Liver (tissue), 9 donors: ENCODE results near the gene MIPEP. TPM values are rescaled to one million over a fixed set of nuclear protein-coding genes. Genes with fewer than 3 reads are reported as not detected.

Experiments used
- DNase-seq: peaks from one replicate; pipeline ENCODE4 v3.0.0-alpha.2; 2017; ENCODE audit warnings: low spot score
- H3K27ac ChIP-seq, 2 donors: one replicate each; pipeline ENCODE4 v1.7.0; 2013; ENCODE audit warnings: inconsistent platforms in 2 of 2, low read length in 2 of 2, control low read depth in 1 of 2, low read depth in 1 of 2, mild to moderate bottlenecking in 1 of 2
- H3K27me3 ChIP-seq, 4 donors: one replicate each; pipeline versions ENCODE4 v1.6.1 to v1.7.0; 2013; ENCODE audit warnings: low read length in 3 of 4, inconsistent platforms in 1 of 4, mild to moderate bottlenecking in 1 of 4, moderate library complexity in 1 of 4; ENCODE audit not compliant: control insufficient read depth in 4 of 4, insufficient read depth in 4 of 4
- H3K36me3 ChIP-seq, 4 donors: one replicate each; pipeline versions ENCODE4 v1.6.1 to v1.7.0; 2013; ENCODE audit warnings: low read length in 3 of 4, mild to moderate bottlenecking in 3 of 4, low read depth in 1 of 4, moderate library complexity in 1 of 4; ENCODE audit not compliant: control insufficient read depth in 4 of 4, insufficient read depth in 3 of 4
- H3K4me1 ChIP-seq, 4 donors: one replicate each; pipeline versions ENCODE4 v1.6.1 to v1.7.0; 2013; ENCODE audit warnings: low read length in 3 of 4, mild to moderate bottlenecking in 3 of 4, moderate library complexity in 1 of 4; ENCODE audit not compliant: control insufficient read depth in 4 of 4, insufficient read depth in 4 of 4
- H3K4me3 ChIP-seq, 3 donors: one replicate each; pipeline versions ENCODE4 v1.6.1 to v1.7.0; 2013; ENCODE audit warnings: low read length in 3 of 3, control low read depth in 1 of 3, low read depth in 1 of 3, mild to moderate bottlenecking in 1 of 3
- H3K9ac ChIP-seq, 2 donors: one replicate each; pipeline ENCODE4 v1.7.0; 2013; ENCODE audit warnings: low read length in 2 of 2, mild to moderate bottlenecking in 2 of 2, moderate library complexity in 2 of 2, control low read depth in 1 of 2, low read depth in 1 of 2
- H3K9me3 ChIP-seq, 4 donors: one replicate each; pipeline versions ENCODE4 v1.6.1 to v1.7.0; 2013; ENCODE audit warnings: low read length in 3 of 4; ENCODE audit not compliant: control insufficient read depth in 4 of 4
- EGR1 ChIP-seq, 2 donors: IDR thresholded peaks; 2 replicates each; pipeline ENCODE4 v1.6.1; 2016 to 2018; ENCODE audit warnings: antibody characterized with exemption in 2 of 2, low read depth in 2 of 2
- FOXA1 ChIP-seq: IDR thresholded peaks from 2 replicates; pipeline ENCODE4 v1.6.1; 2016; ENCODE audit warnings: antibody characterized with exemption
- FOXA2 ChIP-seq: IDR thresholded peaks from 2 replicates; pipeline ENCODE4 v1.6.1; 2016; ENCODE audit warnings: antibody characterized with exemption
- GABPA ChIP-seq, 2 donors: IDR thresholded peaks in 1 of 2; conservative IDR thresholded peaks in 1 of 2; 2 replicates each; pipeline ENCODE4 v1.6.1; 2016; ENCODE audit warnings: antibody characterized with exemption in 2 of 2, mild to moderate bottlenecking in 1 of 2, moderate library complexity in 1 of 2
- HNF4A ChIP-seq, 2 donors: conservative IDR thresholded peaks; 2 replicates each; pipeline ENCODE4 v1.6.1; 2016; ENCODE audit warnings: antibody characterized with exemption in 2 of 2, mild to moderate bottlenecking in 2 of 2
- HNF4G ChIP-seq: IDR thresholded peaks from 2 replicates; pipeline ENCODE4 v1.6.1; 2016; ENCODE audit warnings: antibody characterized with exemption
- JUND ChIP-seq, 2 donors: IDR thresholded peaks; 2 replicates each; pipeline ENCODE4 v1.6.1; 2016; ENCODE audit warnings: antibody characterized with exemption in 2 of 2
- NR2F2 ChIP-seq: IDR thresholded peaks from 2 replicates; pipeline ENCODE4 v1.6.1; 2016; ENCODE audit warnings: antibody characterized with exemption
- RAD21 ChIP-seq, 2 donors: IDR thresholded peaks; 2 replicates each; pipeline ENCODE4 v1.6.1; 2016; ENCODE audit warnings: antibody characterized with exemption in 2 of 2, mild to moderate bottlenecking in 2 of 2
- RXRA ChIP-seq, 2 donors: IDR thresholded peaks; 2 replicates each; pipeline ENCODE4 v1.6.1; 2017 to 2018; ENCODE audit warnings: antibody characterized with exemption in 2 of 2, mild to moderate bottlenecking in 1 of 2
- SP1 ChIP-seq: IDR thresholded peaks from 2 replicates; pipeline ENCODE4 v1.6.1; 2018; ENCODE audit warnings: antibody characterized with exemption, mild to moderate bottlenecking
- TAF1 ChIP-seq: conservative IDR thresholded peaks from 2 replicates; pipeline ENCODE4 v1.6.1; 2016; ENCODE audit warnings: antibody characterized with exemption, mild to moderate bottlenecking
- YY1 ChIP-seq: IDR thresholded peaks from 2 replicates; pipeline ENCODE4 v1.6.1; 2016; ENCODE audit warnings: antibody characterized with exemption, mild to moderate bottlenecking
- WGBS: extraction: QIAGEN DNeasy Blood & Tissue Kit; methylation state at CpG from one replicate; pipeline ENCODE4 v1.1.7; 2013; 5-methylcytosine and 5-hydroxymethylcytosine counted together
- polyA plus RNA-seq, 2 donors: library from polyadenylated mRNA; stranded (reverse) in 1 of 2; unstranded in 1 of 2; fragments of 200-250 nt in 1 of 2; fragments of >200 nt in 1 of 2; fragmentation: Nextera tagmentation in 1 of 2; extraction: Ambion mirVana in 1 of 2; gene quantifications; one replicate each; pipeline versions ENCODE4 v1.2.1 to v1.2.3, GENCODE V29; 2013 to 2015
- total RNA-seq, 2 donors: library from RNA; depleted of rRNA; stranded (reverse); fragments of >200 nt; gene quantifications; one replicate each; pipeline ENCODE4 v1.2.3, GENCODE V29; 2014
- TF ChIP-seq, protein P1 (sequence below): IDR thresholded peaks from 2 replicates; pipeline ENCODE4 v1.6.1; 2016; ENCODE audit warnings: antibody characterized with exemption
- TF ChIP-seq, protein P2 (sequence below): IDR thresholded peaks from 2 replicates; pipeline ENCODE4 v1.6.1; 2016; ENCODE audit warnings: antibody characterized with exemption, mild to moderate bottlenecking
- TF ChIP-seq, protein P3 (sequence below): IDR thresholded peaks from 2 replicates; pipeline ENCODE4 v1.6.1; 2016; ENCODE audit warnings: antibody characterized with exemption
- TF ChIP-seq, protein P4 (sequence below): IDR thresholded peaks from 2 replicates; pipeline ENCODE4 v1.6.1; 2016; ENCODE audit warnings: antibody characterized with exemption
- TF ChIP-seq, protein P5 (sequence below): fragments of 150-350 bp; IDR thresholded peaks from 2 replicates; pipeline ENCODE4 v1.5.1; 2017; ENCODE audit warnings: improper control_type of control experiment, low read depth, low read length; ENCODE audit not compliant: missing input control
- donor health status: healthy.
- donor health status: healthy.
- donor health status: healthy.
- donor health status: healthy.
- donor health status: healthy.

Gene MIPEP
- total and polyA plus RNA-seq, 4 donors, result 7.4 to 11.7 (median 10.2) TPM

DNA sequence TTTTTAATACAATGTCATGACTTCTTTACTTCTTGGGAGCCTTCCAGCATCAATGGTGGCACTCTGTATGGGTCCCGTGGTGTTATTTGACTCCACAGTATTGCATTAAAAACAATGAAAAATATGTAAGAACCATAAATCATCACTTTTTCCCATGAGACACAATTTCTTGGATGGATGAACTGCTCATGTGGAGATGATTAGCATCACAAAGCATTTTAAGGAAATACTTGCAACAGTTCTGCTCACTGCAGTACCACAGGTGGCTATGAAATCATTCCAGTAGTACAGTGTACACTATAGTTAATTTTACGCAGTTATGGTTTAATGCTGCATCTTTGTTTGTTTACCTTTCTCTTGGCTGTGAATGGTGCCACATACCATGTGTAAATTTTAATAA, 45.3 kb upstream of the MIPEP start:
- no peak for TF ChIP-seq NR2F2
- TF ChIP-seq SP1, result no peak
- no peak for TF ChIP-seq GABPA (IDR thresholded peaks at IDR 0.05 in 1 of 2, conservative IDR thresholded peaks at IDR 0.05 in 1 of 2)
- TF ChIP-seq, protein P1, sequence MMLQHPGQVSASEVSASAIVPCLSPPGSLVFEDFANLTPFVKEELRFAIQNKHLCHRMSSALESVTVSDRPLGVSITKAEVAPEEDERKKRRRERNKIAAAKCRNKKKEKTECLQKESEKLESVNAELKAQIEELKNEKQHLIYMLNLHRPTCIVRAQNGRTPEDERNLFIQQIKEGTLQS, result no peak
- no peak for TF ChIP-seq EGR1 (IDR thresholded peaks at IDR 0.05; ENCODE audit: low read depth in 2 of 2)
- TF ChIP-seq, protein P2, sequence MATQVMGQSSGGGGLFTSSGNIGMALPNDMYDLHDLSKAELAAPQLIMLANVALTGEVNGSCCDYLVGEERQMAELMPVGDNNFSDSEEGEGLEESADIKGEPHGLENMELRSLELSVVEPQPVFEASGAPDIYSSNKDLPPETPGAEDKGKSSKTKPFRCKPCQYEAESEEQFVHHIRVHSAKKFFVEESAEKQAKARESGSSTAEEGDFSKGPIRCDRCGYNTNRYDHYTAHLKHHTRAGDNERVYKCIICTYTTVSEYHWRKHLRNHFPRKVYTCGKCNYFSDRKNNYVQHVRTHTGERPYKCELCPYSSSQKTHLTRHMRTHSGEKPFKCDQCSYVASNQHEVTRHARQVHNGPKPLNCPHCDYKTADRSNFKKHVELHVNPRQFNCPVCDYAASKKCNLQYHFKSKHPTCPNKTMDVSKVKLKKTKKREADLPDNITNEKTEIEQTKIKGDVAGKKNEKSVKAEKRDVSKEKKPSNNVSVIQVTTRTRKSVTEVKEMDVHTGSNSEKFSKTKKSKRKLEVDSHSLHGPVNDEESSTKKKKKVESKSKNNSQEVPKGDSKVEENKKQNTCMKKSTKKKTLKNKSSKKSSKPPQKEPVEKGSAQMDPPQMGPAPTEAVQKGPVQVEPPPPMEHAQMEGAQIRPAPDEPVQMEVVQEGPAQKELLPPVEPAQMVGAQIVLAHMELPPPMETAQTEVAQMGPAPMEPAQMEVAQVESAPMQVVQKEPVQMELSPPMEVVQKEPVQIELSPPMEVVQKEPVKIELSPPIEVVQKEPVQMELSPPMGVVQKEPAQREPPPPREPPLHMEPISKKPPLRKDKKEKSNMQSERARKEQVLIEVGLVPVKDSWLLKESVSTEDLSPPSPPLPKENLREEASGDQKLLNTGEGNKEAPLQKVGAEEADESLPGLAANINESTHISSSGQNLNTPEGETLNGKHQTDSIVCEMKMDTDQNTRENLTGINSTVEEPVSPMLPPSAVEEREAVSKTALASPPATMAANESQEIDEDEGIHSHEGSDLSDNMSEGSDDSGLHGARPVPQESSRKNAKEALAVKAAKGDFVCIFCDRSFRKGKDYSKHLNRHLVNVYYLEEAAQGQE, result no peak
- no peak for TF ChIP-seq RAD21 (IDR thresholded peaks at IDR 0.05)
- no peak for TF ChIP-seq TAF1
- no peak for TF ChIP-seq RXRA (IDR thresholded peaks at IDR 0.05)
- TF ChIP-seq, protein P3, sequence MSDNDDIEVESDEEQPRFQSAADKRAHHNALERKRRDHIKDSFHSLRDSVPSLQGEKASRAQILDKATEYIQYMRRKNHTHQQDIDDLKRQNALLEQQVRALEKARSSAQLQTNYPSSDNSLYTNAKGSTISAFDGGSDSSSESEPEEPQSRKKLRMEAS, result no peak
- TF ChIP-seq, protein P4, sequence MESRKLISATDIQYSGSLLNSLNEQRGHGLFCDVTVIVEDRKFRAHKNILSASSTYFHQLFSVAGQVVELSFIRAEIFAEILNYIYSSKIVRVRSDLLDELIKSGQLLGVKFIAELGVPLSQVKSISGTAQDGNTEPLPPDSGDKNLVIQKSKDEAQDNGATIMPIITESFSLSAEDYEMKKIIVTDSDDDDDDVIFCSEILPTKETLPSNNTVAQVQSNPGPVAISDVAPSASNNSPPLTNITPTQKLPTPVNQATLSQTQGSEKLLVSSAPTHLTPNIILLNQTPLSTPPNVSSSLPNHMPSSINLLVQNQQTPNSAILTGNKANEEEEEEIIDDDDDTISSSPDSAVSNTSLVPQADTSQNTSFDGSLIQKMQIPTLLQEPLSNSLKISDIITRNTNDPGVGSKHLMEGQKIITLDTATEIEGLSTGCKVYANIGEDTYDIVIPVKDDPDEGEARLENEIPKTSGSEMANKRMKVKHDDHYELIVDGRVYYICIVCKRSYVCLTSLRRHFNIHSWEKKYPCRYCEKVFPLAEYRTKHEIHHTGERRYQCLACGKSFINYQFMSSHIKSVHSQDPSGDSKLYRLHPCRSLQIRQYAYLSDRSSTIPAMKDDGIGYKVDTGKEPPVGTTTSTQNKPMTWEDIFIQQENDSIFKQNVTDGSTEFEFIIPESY, result no peak
- no peak for TF ChIP-seq JUND (IDR thresholded peaks at IDR 0.05)
- TF ChIP-seq HNF4G, result no peak
- TF ChIP-seq HNF4A (conservative IDR thresholded peaks at IDR 0.05), result no peak
- TF ChIP-seq FOXA2, result no peak
- TF ChIP-seq, protein P5, sequence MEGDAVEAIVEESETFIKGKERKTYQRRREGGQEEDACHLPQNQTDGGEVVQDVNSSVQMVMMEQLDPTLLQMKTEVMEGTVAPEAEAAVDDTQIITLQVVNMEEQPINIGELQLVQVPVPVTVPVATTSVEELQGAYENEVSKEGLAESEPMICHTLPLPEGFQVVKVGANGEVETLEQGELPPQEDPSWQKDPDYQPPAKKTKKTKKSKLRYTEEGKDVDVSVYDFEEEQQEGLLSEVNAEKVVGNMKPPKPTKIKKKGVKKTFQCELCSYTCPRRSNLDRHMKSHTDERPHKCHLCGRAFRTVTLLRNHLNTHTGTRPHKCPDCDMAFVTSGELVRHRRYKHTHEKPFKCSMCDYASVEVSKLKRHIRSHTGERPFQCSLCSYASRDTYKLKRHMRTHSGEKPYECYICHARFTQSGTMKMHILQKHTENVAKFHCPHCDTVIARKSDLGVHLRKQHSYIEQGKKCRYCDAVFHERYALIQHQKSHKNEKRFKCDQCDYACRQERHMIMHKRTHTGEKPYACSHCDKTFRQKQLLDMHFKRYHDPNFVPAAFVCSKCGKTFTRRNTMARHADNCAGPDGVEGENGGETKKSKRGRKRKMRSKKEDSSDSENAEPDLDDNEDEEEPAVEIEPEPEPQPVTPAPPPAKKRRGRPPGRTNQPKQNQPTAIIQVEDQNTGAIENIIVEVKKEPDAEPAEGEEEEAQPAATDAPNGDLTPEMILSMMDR, result no peak
- no peak for TF ChIP-seq FOXA1

DNA sequence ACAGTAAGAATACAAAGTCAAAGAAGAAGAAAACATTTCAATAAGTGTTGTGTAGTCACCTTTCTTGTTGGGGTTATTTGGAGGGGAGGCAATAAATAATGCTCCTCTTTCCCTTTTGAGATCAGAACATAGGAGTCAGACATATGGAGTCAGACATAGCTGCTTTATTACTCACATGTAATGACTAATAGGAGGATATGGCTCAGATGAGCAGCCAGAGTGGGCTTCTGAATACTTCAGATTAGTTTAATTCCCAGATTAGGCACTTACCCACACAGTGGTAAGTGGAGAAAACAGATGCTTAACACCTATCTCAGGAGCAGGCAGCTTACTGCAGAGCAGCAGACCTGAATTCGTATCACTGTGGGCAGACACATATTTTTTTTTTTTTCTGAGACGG, 39.8 kb upstream of the MIPEP start:
- Histone ChIP-seq H3K27me3 (peaks cover 0 to 3% (median 0%) of the 10 kb centered on the region in 4 donors), H3K4me3 (no peak overlapping the region), H3K9me3 (no peaks in the 10 kb centered on the region), H3K9ac (no peak overlapping the region), H3K36me3 (no peaks in the 10 kb centered on the region), H3K27ac (no peak overlapping the region), H3K4me1 (no peaks in the 10 kb centered on the region)
- no peak for DNase-seq
- 92% methylated on average over 2 of the region's 2 CpGs for WGBS
- TF ChIP-seq, protein P1, result no peak
- TF ChIP-seq, protein P5, result no peak
- TF ChIP-seq TAF1 (no peak), JUND (IDR thresholded peaks at IDR 0.05) (no peak), HNF4A (conservative IDR thresholded peaks at IDR 0.05) (no peak), RAD21 (IDR thresholded peaks at IDR 0.05) (no peak), YY1 (no peak), HNF4G (no peak), FOXA2 (no peak)
- TF ChIP-seq, protein P3, result no peak
- TF ChIP-seq, protein P4, result no peak

More for the DNA sequence above, 45.3 kb upstream of the MIPEP start:
- H3K36me3 ChIP-seq, result no peaks in the 10 kb centered on the region
- no peaks in the 10 kb centered on the region for H3K4me1 ChIP-seq
- H3K9me3 ChIP-seq, result no peaks in the 10 kb centered on the region
- WGBS, result 86% methylated on average over 2 of the region's 2 CpGs
- no peak for DNase-seq
- no peak overlapping the region for H3K9ac ChIP-seq
- peaks cover 0 to 3% (median 1%) of the 10 kb centered on the region in 4 donors for H3K27me3 ChIP-seq
- no peak overlapping the region for H3K27ac ChIP-seq
- H3K4me3 ChIP-seq, result no peak overlapping the region
